ELF-1 (cell line): ENCODE results near the gene GALNT2.

Source experiments
- DNase-seq: peaks from one replicate; pipeline ENCODE4 v3.0.0-alpha.2; 2016; ENCODE audit warnings: low read depth, low spot score

GALNT2 gene

DNA sequence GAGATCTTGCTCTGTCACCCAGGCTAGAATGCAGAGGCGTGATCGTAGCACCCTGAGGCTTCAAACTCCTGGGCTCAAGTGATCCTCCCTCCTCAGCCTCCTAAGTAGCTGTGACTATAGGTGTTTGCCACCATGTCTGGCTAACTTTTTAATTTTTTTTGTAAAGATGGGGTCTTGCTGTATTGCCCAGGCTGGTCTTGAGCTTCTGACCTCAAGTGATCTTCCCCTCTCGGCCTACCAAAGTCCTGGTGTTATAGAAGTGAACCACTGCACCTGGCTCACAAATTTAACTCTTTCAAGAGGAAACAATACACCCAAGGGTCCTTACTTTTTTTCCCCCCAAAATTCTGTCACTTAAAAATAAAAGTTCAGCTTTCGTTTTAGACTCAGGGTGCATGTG lies 62.3 kb downstream of the GALNT2 start:
- DNase-seq: no peak

DNA sequence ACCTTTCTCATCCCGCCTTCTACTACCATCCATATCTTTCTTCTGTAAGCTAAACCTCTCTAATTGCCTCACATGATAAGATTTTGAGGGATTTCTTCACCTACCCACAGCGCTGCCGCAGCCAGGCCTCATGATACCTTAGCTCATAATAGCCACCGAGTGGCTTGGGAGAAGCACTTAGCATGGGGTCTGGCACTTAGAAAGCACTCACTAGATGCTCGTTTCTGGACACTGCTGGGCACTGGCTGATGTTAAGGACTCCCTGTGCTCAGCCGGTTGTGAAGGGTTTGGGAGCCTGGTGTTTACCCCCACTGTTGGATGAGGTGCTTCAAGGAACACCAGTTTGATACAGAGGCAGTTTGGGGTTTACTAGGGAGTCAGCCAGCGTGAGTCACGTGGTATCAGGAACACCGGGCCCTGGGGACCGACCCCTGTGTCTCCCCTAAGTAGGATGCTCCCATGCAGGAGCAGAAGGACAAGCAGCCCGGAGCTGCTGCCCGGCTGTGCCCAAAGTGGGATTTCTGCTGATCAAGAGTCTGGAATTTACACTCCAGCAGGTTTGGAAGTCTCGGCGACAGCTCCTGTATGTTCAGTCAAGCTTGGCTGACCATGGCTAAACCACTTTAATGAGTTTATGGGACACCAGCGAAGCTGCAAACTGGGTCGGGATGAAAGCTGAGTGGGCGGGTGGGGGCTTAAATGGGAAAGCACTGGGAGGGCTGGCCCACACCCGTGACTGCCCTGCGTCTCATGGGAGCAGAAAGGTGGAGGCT lies 63.3 kb downstream of the GALNT2 start:
- DNase-seq: no peak

DNA sequence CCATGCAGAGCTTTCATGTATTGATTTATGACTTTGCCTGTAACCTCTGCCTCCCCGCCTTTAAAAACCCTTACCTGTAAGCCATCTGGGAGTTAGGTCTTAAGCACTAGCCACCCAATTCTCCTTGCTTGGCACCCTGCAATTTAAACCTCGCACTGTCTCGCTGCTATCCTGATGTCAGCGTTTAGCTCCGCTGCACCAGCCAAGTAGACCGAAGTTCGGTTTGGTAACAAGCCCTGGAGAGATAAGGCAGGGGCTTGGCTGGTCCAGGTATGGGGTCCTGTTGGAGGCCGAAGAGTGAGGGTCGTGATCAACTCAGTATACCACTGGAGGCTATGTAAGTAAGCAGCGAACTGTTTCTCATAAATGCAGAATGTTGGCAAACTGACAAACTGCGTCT lies 64.4 kb downstream of the GALNT2 start:
- no peak for DNase-seq

DNA sequence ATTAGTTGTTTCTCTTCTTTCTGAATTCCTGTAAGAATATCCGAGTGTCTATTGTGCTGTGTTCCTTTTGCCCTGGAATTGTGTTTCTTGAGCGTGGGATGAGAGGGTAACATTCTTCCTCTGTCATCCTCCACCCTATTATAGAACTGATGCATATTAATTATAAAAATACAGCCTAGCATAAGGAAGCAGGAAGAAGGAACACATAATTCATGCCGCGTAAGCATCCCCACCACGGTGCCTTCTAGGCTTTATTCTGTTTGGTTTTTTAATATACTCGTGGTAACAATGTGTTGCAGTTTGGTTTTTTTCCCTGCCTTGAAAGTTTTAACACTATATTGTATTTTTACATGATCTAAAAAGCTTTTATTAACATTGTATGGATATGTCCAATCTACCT lies 65.7 kb downstream of the GALNT2 start:
- DNase-seq: no peak

DNA sequence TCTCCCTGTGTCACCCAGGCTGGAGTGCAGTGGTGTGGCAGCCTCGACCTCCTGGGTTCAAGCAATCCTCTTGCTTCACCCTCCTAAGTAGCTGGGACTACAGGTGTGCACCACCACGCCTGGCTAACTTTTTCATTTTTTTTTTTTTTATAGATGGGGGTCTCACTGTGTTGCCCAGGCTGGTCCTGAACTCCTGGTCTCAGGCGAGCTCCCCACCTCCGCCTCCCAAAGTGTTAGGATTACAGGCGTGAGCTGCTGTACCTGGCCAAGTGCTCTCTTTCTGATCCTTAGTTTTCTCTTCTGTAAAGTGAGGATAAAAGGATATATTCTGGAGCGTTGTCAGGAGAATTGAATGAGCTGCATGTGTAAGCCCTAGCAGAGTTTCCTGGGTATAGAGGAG lies 68.7 kb downstream of the GALNT2 start:
- DNase-seq: no peak

DNA sequence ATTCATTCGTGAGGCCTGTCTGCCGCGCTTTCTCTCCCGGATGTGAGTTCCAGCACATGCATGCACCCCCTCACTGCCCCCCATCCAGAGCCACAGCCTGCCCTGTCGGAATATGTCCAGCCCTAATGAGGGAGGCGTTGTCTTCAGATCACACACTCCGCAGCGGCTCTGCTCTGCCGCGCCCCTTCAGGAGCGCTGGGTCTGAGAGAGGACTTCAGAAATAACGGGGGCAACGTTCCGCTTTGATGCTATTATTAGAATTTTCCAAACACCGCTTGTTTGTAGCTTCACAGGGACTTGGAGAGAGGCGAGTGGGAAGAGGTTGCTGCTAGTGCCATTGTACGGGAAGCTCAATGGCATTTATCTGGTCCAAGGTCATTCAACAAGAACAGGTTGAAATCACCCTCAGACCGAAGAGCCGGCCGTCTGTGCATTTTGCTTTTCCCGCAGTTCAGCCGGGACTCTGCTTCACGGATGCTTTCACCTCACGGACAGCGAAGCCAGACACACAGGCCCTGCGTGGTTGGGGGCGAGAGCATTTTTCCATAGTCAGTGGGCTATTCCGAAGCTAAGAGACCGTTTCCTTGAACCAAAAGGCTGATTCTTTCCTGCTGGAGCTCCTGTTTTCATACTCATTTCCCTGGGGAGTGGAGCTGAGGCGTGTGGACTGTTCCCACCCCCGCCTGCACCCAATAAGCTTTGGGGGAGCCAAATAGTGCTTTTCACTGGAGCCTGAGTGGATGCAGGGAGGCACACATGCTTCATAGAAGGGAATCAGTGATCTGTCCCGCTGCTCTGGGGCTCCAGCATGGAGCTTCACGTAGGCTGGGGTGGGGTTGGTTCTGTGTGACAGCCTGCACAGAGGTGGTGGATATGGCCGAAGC lies 69.7 kb downstream of the GALNT2 start:
- no peak for DNase-seq

DNA sequence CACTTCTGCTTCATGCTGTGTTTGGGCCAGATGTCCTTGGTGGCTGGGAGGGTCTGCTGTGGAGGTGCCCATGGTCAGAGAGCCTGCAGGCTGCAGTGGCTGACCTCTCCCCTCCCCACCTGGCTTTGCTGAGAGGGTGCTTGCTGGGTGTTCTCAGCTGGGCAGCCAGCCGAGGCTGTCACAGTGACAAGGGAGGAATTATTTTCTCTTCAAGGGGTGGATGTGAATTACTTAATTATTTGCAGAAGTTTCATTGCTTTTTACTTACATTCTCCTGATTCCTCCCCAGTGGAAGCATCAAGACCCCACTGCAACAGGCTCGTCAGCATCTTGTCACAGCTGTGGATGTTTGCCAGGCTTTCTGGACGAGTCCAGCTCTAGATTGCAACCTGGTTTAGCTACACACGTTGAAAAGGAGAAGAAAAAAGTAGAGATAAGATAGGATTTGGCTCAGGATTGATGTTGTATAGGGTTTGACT lies 70.3 kb downstream of the GALNT2 start:
- no peak for DNase-seq

DNA sequence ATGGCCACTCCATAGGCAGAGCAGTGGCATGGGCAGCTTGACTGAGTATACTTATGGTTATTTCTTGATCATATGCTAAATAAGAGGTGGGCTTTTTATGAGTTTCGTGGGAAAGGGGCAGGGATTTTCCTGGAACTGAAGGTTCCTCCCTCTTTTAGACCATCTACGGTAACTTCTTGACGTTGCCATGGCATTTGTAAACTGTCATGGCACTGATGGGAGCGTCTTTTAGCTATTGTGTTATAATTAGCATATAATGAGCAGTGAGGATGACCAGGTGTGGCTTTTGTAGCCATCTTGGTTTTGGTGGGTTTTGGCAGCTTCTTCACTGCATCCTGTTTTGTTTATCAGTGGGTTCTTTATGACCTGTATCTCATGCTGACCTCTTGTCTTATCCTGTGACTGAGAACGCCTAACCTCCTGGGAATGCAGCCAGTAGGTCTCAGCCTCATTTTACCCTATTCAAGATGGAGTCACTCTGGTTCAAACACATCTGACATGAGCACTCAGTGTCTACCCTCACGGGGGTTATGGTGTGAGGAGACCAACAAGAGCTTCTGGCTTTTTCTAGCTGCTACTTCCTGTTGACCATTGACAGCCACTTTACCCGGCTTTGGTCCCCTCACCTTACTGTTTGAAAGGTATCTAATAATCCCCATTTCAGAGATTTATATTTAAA lies 71.7 kb downstream of the GALNT2 start:
- no peak for DNase-seq

DNA sequence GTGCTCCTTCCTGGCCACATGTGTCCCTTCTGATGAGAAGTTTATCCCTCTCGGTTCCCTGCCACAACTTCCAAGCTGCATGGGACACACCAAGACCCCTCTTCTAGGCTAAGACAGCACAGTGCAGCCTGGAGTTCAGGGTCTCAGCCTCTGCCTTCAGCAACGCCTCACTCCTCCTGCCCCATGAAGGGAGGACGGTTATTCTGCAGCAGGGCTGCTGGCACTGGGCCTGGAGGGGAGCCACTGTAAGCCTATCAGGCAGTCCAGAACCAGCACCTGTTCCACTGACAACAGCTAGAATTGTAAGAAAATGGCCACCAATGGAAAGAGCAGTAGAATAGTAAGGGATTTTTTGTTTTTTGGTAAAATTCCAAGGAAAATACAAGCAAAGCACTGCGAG lies 72.3 kb downstream of the GALNT2 start:
- no peak for DNase-seq

DNA sequence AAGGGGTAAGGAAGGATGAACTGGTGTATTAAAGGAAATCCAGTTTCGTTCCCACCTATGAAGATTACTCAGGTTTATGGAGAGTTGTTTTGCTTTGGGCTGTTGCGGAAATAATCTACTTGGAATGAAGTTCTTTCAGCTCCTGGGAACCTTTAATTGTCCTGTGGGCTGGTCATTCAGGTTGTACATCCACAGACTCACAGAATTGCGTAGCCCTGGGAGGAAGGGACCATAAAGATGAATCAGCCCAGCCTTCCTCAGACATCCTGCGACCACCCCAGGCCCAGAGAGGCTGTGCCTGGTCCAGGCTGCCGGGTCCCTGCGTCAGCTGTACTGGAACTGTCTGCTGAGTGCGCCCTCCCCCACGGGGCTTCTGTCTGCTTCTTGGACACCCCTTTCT lies 72.7 kb downstream of the GALNT2 start:
- peak; percentile 27 for DNase-seq

DNA sequence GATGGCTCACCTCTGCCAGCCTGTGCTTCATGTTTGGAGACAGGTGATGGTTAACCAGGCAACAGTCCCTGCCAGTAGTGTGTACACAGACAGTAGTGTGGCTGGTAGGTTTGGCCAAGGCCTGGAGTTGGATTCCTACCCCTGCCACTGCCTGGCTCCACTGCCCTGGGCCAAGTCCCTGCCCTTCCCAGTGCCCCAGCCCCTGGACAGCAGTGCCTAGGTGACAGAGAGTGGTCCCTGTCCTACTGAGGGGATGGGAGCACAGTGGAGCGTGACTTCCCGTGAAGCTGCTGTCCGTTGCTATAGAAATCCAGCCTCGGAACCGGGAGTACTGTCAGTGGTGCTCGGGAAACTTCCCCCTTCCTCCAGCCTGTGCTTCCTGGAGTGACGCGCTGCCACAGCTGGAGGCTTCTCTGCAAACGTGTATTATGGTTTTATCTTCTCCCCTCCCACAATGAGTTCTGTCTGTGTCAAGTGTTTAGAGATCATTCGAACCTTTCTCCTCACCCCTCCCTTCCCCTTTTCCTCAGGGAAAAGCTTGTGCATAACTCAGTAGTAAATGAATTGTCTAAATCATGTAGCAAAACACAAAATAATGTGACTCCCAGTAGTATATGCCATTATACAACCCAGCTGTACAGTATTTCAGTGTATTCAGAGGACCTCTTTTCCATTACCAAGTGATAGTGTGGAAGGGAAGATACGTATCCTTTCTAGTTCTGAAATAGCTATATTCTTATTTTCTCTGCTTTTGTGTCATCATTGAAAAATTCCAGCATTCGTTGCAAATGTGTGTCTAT lies 73.4 kb downstream of the GALNT2 start:
- DNase-seq: no peak

DNA sequence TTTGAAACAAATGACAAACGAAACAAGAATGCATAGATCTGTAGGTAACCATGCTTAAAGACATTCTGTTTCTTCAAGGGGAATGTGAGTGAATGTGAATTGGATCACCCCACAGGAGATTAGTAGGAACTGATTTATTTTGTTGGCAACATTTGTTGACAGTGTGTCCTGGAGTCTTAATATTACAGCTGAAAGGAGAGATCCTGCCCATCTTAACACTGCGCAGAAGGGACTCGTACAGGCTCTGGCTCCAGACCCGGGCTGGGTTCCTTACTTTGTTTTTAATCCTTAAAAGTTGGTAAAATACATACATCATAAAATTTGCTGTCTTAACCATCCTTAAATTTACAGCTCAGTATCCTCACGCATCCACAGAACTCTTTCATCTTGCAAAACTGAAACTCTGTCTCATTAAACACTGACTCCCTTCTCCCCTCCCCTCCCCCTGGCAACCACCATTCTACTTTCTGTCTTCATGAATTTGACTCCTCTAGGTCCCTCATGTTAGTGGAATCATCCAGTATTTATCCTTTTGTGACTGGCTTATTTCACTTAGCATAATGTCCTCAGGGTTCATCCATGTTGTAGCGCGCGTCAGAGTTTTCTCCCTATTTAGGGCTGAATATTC lies 74.1 kb downstream of the GALNT2 start:
- DNase-seq: no peak

DNA sequence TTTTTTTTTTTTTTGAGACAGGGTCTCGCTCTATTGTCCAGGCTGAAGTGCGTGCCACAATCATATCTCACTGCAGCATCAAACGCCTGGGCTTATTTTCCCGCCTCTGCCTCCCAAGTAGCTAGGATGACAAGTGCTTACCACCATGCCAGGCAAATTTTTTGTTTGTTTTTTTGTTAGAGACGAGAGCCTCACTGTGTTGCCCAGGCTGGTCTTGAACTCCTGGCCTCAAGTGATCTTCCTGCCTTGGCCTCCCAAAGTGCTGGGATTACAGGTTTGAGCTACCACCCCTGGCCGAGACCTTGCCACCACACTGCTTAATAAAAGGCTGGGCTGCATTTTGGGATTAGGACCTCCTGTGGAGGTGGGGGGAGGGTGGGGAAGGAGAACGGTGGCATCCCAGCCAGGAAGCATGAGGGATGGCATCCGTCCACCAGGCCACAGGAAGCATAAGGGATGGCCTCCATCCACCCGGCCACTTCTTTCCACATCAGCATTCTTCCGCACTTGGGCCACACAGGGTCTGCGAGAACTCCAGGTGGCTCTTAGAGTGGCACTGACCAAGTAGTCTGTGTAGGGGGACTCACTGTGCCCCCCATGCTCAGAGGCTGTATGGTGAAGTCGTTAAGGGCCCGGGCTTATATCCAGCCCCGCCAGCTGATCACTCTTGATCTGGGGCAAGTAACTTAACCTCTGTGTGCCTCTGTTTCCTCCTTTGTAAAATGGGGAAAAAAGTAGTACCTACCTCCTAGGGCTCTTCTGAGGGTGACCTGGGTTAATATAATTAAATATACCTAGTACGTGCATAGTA lies 75.0 kb downstream of the GALNT2 start:
- no peak for DNase-seq

DNA sequence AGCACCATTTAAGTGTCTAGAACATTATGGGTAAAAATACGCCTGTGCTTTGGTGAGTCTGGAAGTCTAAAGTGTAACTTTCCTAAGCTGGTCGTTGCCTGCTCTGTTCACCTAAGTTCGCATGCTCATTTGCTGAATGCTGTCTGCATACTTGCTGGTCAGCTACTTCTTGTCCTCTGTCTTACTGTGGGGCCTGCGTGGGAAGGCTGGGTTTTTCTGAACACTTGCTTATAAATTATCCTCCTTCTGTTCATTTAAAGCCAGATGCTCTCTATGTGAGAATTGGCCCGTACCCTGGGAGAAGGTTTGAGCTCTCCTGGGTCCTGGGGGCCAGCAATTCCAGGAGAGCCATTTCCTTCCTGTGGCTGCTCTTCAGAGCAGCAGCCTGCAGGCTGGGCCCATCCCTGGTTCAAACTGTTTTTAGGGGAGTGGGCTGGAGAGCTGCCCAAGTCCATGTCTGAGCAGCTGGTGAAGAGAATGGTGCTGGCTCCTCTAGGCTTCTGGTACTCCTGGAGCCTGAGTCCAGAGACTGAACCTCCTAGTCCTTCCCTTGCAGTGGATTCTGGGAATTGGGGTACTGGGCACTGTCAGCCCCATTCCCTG lies 75.7 kb downstream of the GALNT2 start:
- DNase-seq: no peak

DNA sequence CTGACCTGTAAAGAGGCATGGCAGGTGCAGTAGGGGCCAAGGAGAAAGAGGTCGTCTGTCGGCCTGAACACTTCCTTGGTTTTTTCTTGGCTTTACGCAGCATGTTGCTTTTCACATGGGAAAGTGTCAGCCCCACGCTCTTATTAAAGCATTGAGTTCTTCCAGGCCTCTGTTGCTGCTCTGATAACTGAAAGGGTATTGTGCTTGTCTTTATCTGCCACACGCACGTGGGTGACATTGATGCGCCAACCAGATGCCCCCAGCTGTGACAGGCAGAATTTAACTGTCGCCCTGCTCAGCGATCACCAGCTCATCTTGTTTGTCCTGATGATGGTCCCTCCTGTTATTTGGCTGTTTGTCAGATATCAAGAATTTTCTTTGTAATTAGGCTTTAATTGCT lies 76.5 kb downstream of the GALNT2 start:
- no peak for DNase-seq

DNA sequence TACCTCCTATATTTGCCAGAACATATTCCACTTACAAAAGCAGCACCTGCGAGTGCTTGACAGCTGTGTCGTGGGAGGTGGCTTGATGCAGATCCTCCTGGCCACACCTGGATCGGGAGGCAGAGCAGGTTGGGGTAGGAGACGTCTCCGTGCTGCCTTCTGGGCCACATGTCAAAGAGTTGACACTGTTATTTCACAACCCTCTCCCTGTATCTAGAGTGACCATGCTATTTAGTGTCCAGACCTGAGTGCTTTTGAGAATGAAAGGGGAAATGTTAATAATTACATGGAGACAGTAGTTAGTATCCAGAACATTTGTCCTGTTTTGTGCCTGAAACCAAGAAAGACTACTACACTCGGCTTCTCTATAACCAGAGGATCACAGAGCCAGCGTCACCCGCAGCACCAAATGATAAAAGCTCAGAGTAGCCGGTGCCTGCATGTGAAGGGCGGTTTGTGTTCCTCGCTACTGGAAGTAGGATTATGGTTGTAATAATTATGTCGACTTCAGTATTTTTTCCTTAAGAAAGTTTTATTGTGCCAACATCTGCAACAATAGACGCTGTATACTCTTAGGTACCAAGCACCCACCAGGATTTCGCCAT lies 77.1 kb downstream of the GALNT2 start:
- DNase-seq: no peak

DNA sequence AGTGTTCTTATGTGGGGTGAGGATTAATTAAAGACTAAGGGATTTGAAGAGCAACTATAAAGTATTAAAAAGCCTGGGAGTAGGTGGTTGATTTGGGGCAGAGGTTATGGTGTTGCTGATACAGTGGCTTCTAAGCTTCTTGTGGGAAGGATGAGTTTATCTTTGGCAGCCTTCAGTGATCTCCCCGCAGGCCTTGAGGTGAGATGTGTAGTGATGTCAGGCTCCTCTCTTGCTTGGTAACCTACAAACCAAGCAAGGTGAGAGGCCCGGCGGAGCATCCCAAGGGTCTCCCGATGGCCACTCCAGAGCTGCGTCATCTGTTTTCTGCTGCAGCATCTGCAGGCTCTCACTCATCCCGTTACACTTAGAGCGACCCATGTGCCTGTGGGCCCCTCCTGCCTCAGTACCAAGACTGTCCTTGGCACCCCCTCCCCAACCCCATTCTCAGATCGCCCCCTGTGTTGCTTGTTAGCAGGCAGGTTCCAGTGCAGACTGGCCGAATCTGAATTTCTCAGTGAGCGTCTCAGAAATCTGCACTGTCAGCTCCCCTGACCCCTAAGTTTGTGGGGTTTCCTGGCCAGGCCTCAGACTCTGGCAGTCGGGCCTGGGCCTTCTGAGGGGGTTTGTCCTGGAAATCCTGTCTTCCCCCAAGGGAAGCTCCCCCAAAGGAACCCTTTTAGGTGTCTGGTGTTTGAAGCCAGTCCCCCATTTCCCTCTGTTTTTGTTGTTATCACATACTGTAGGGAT lies 77.9 kb downstream of the GALNT2 start:
- DNase-seq: no peak

DNA sequence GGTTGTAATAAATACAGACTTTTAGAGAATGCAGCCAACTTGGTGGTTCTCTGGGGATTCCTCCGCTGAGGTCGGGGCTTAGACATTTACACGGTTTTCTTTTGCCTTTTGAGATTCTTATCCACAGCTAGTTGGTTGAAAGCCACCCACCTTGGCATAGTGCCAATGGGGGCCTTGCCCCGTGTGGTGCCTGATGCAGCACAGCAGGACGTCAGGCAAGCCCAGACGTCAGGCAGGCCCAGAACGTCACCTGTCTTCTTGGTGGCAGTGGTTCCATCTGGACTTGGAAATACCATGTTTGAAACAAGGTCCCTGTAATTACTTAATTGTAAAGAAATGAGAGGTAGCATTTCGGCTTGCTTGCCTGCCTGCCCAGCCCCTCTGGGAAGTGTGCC lies 78.5 kb downstream of the GALNT2 start:
- no peak for DNase-seq
